HepG2 (cell line): ENCODE results near the gene PRCD. TPM values are rescaled to one million over a fixed set of nuclear protein-coding genes. Genes with fewer than 3 reads are reported as not detected.
A peak's percentile ranks its signal among the peaks of the same experiment; 100 is the strongest.

Experiments
- ARNT2 ChIP-seq: sonication (generic); formaldehyde crosslinking; IDR thresholded peaks from 2 replicates; pipeline ENCODE4 v1.8.0; 2022; ENCODE audit warnings: mild to moderate bottlenecking, low read depth, missing genetic modification reagents, moderate library complexity
- BHLHE40 ChIP-seq: IDR thresholded peaks from 2 replicates; pipeline ENCODE4 v1.6.1; 2011; ENCODE audit warnings: low read length, improper control_type of control experiment
- CENPT ChIP-seq: sonication (generic); formaldehyde crosslinking; IDR thresholded peaks from 2 replicates; pipeline ENCODE4 v1.8.0; 2022; ENCODE audit warnings: low read depth, mild to moderate bottlenecking, moderate library complexity, missing genetic modification reagents
- DPF2 ChIP-seq: sonication (generic); formaldehyde crosslinking; IDR thresholded peaks from 2 replicates; pipeline ENCODE4 v1.4.0; 2020; ENCODE audit warnings: mild to moderate bottlenecking, low read depth, missing genetic modification reagents, borderline replicate concordance
- FUBP1 ChIP-seq: sonication (generic); formaldehyde crosslinking; IDR thresholded peaks from 2 replicates; pipeline ENCODE4 v1.5.1; 2020; ENCODE audit warnings: missing genetic modification reagents, mild to moderate bottlenecking, borderline replicate concordance
- KAT7 ChIP-seq: IDR thresholded peaks from 2 replicates; pipeline ENCODE4 v1.6.1; 2018; ENCODE audit warnings: borderline replicate concordance, missing compliant biosample characterization
- MEIS2 ChIP-seq: sonication (generic); formaldehyde crosslinking; IDR thresholded peaks from 2 replicates; pipeline ENCODE4 v1.9.0; 2021; ENCODE audit warnings: mild to moderate bottlenecking, missing genetic modification reagents
- MIER2 ChIP-seq: IDR thresholded peaks from 2 replicates; pipeline ENCODE4 v1.6.1; 2016; ENCODE audit warnings: missing biosample characterization, missing genetic modification reagents
- NRL ChIP-seq: sonication (generic); formaldehyde crosslinking; IDR thresholded peaks from 2 replicates; pipeline ENCODE4 v1.5.0; 2020; ENCODE audit warnings: missing genetic modification reagents, mild to moderate bottlenecking, moderate library complexity, borderline replicate concordance
- REPIN1 ChIP-seq: sonication (generic); formaldehyde crosslinking; IDR thresholded peaks from 2 replicates; pipeline ENCODE4 v1.8.0; 2022; ENCODE audit warnings: missing genetic modification reagents, low read depth, mild to moderate bottlenecking, borderline replicate concordance
- SMC3 ChIP-seq: IDR thresholded peaks from 2 replicates; pipeline ENCODE4 v1.6.1; 2011; ENCODE audit warnings: low read length, improper control_type of control experiment
- TOE1 ChIP-seq: sonication (generic); formaldehyde crosslinking; IDR thresholded peaks from 2 replicates; pipeline ENCODE4 v1.4.0; 2020; ENCODE audit warnings: mild to moderate bottlenecking, missing genetic modification reagents
- ZKSCAN1 ChIP-seq: fragments of 150-350 bp; IDR thresholded peaks from 2 replicates; pipeline ENCODE4 v1.6.1; 2014; ENCODE audit warnings: low read length
- ZNF3 ChIP-seq: IDR thresholded peaks from 2 replicates; pipeline ENCODE4 v1.7.0; 2017; ENCODE audit warnings: inconsistent platforms
- ZNF468 ChIP-seq: sonication (generic); formaldehyde crosslinking; IDR thresholded peaks from 2 replicates; pipeline ENCODE4 v1.8.0; 2022; ENCODE audit warnings: mild to moderate bottlenecking, moderate library complexity, missing genetic modification reagents
- ZNF501 ChIP-seq: sonication (generic); formaldehyde crosslinking; IDR thresholded peaks from 2 replicates; pipeline ENCODE4 v1.5.1; 2020; ENCODE audit warnings: mild to moderate bottlenecking, moderate library complexity, missing genetic modification reagents
- ZNF687 ChIP-seq: sonication (generic); formaldehyde crosslinking; IDR thresholded peaks from 2 replicates; pipeline ENCODE4 v1.5.1; 2020; ENCODE audit warnings: mild to moderate bottlenecking, missing genetic modification reagents, moderate library complexity
- ZNF710 ChIP-seq: sonication (generic); formaldehyde crosslinking; IDR thresholded peaks from 2 replicates; pipeline ENCODE4 v1.5.0; 2020; ENCODE audit warnings: mild to moderate bottlenecking, missing genetic modification reagents, borderline replicate concordance
- ZSCAN25 ChIP-seq: sonication (generic); formaldehyde crosslinking; IDR thresholded peaks from 2 replicates; pipeline ENCODE4 v1.8.0; 2022; ENCODE audit warnings: mild to moderate bottlenecking, missing genetic modification reagents
- polyA plus RNA-seq, 8 experiments: library from polyadenylated mRNA; depleted of rRNA in 3 of 8; stranded (reverse) in 7 of 8; unstranded in 1 of 8; fragments of >200 nt; fragmentation: Illumina TruSeq in 4 of 8; extraction: Trizol in 4 of 8; gene quantifications; 2 replicates each; pipeline versions ENCODE4 v1.2.1 to v1.2.3, GENCODE V29; 2011 to 2016; ENCODE audit warnings: low read depth in 4 of 8, missing spikeins in 1 of 8, mixed read lengths in 1 of 8; ENCODE audit not compliant: insufficient read depth in 1 of 8
- total RNA-seq, 5 experiments: library from RNA; depleted of rRNA; stranded (reverse); fragments of >200 nt; fragmentation: Illumina TruSeq; extraction: Trizol; gene quantifications; 2 replicates each; pipeline ENCODE4 v1.2.3, GENCODE V29; 2016; ENCODE audit warnings: low read depth in 1 of 5

PRCD gene
- total and polyA plus RNA-seq, 2 of the 13 experiments (the other 11 are each of a cell fraction or from before 2014, with no cell fraction given): 0.51 TPM; not detected in 1

GRCh38 chr17:76550712-76551615 lies 11.1 kb downstream of the PRCD start (continued):
- TF ChIP-seq ZNF710 (CRISPR knock-in tag) (peak; percentile 78), MIER2 (peak; percentile 53; the same call in 1 of the 2 replicates), ZNF3 (CRISPR knock-in tag) (0 out of 2 replicates have a peak, but pooled peaks have one; percentile 13), ZNF501 (CRISPR knock-in tag) (peak; percentile 65; the same call in 1 of the 2 replicates), ZNF468 (CRISPR knock-in tag) (no peak), TOE1 (0 out of 2 replicates have a peak, but pooled peaks have one; percentile 30), ZSCAN25 (CRISPR knock-in tag) (0 out of 2 replicates have a peak, but pooled peaks have one; percentile 31), FUBP1 (CRISPR knock-in tag) (no peak), ZKSCAN1 (no peak), MEIS2 (peak; percentile 58; the same call in 1 of the 2 replicates), CENPT (CRISPR knock-in tag) (no peak), KAT7 (CRISPR knock-in tag) (peak; percentile 54; the same call in 1 of the 2 replicates), BHLHE40 (0 out of 2 replicates have a peak, but pooled peaks have one; percentile 5), REPIN1 (peak; percentile 38; the same call in 1 of the 2 replicates), NRL (no peak), SMC3 (peak; percentile 14; the same call in 1 of the 2 replicates), DPF2 (CRISPR knock-in tag) (peak; percentile 87; the same call in 1 of the 2 replicates), ZNF687 (CRISPR knock-in tag) (no peak), ARNT2 (peak; percentile 77; the same call in 1 of the 2 replicates)
